Activated T-helper 17 cell treated with anti-CD3 and anti-CD28 coated beads, Interleukin-2, amount 50 U/mL, for 72 hours (primary cell): ENCODE data around the gene DCDC2. TPM values are rescaled to one million over a fixed set of nuclear protein-coding genes. Genes with fewer than 3 reads are reported as not detected.
"Not testable (repeated sequence)": the region's sequence is repeated elsewhere in the genome, so short reads cannot be mapped to it uniquely, and the experiment has no call there.

Experiments used
- ATAC-seq: fragments of 150-1000 bp; cut with Tn5 transposase; replicated peaks from 2 replicates; pipeline ENCODE4 v1.10.0; 2021; ENCODE audit warnings: mild to moderate bottlenecking, moderate library complexity
- H3K27ac Mint-ChIP-seq: one replicate; pipeline ENCODE4 v1.8.0; 2022; ENCODE audit warnings: mixed read lengths
- H3K27me3 Mint-ChIP-seq: one replicate; pipeline ENCODE4 v1.8.0; 2022; ENCODE audit warnings: mixed read lengths
- H3K36me3 Mint-ChIP-seq: one replicate; pipeline ENCODE4 v1.8.0; 2022; ENCODE audit warnings: low read depth, mild to moderate bottlenecking, mixed read lengths
- H3K4me1 Mint-ChIP-seq: one replicate; pipeline ENCODE4 v1.8.0; 2022; ENCODE audit warnings: mixed read lengths
- H3K4me3 Mint-ChIP-seq: one replicate; pipeline ENCODE4 v1.8.0; 2022; ENCODE audit warnings: mild to moderate bottlenecking, mixed read lengths
- H3K9me3 Mint-ChIP-seq: one replicate; pipeline ENCODE4 v1.8.0; 2022; ENCODE audit warnings: mixed read lengths
- total RNA-seq, 2 donors: library from RNA; stranded (reverse); gene quantifications; one replicate each; pipeline ENCODE4 v1.2.3, GENCODE V29; 2022

DCDC2 gene
- total RNA-seq, 2 donors from 2014 or later = 0.11 TPM; not detected in 1

DNA sequence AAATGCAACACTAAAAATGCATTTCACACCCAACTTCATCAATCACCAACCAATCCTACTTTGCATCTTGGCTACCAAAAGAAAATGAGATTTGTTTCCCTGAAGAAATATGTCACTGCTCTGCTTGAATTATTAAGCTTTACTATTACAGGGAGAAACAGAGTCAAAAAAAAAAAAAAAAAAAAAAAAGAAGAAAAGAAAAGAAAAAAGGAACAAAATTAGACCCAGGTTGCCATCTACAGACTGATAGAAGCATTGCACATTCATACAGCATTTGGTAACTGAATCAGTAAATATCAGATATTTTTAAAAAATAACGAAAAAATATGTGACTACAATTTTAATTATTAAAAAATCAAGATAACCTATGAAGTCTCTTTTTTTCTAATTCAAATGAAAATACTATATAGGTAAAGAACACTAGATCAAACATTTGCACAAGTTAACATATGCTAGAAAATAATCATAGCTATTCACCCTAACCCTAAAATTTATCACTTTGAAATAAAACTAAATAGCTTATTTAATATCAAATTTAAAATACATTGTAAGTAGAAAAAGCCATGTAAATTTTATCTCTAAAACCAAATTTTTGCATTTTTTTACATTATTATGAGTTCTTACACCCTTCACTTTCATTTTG is 83.3 kb downstream of the DCDC2 start:
- Mint-ChIP-seq H3K4me1 (no peaks in the 10 kb centered on the region), H3K9me3 (no peaks in the 10 kb centered on the region), H3K27me3 (peaks cover 10% of the 10 kb centered on the region), H3K36me3 (no peaks in the 10 kb centered on the region), H3K4me3 (no peak overlapping the region), H3K27ac (no peak overlapping the region)
- no peak for ATAC-seq

DNA sequence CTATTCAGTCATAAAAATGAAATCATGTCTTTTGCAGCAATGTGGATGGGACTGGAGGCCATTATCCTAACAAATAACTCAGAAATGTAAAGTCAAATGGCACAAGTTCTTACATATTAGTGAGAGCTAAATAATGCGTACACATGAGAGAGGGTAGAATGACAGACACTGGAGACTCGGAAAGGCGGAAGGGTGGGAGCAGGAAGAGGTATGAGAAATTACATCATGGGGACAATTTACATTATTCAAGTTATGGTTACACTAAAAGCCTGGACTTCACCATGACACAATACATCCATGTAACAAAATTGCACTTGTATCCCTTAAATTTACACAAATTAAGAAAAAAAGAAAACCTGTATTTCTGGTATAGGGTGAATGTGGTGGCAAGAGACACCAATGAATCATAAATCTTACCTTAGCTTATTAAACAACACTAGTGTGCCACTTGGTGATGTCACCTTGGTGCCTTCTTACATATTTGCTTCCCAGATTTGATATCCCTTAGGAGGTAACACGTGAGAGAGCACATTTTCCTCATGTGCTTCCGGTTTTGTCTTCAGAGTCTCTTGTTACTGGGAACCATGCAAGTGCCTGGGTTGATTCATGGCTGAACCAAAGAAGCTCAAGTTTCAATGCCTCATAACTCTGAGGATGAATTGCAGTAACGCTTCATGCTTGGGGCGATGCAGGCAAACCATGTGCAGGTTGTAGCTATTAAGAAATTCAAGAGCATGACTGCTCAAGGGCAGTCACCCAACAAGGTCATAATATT is 84.6 kb downstream of the DCDC2 start:
- Mint-ChIP-seq H3K4me3 (no peak overlapping the region), H3K9me3 (no peaks in the 10 kb centered on the region), H3K27ac (no peak overlapping the region), H3K36me3 (no peaks in the 10 kb centered on the region), H3K27me3 (peaks cover 10% of the 10 kb centered on the region), H3K4me1 (no peaks in the 10 kb centered on the region)
- ATAC-seq = no peak

DNA sequence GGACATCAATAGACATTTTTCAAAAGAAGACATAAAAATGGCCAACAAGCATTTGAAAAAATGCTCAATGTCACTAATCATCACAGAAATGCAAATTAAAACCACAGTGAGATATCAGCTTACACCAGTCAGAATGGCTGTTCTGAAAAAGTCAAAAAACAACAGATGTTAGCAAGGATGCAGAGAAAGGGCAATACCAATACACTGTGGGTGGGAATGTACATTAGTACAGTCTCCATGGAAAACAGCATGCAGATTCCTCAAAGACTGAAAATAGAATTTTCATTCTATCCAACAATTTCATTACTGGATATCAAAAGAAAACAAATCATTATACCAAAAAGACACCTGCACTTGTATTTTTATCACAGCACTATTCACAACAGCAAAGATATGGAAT is 85.3 kb downstream of the DCDC2 start:
- peaks cover 7% of the 10 kb centered on the region for H3K27me3 Mint-ChIP-seq
- no peaks in the 10 kb centered on the region for H3K36me3 Mint-ChIP-seq
- no peak overlapping the region for H3K27ac Mint-ChIP-seq
- no peaks in the 10 kb centered on the region for H3K9me3 Mint-ChIP-seq
- no peaks in the 10 kb centered on the region for H3K4me1 Mint-ChIP-seq
- no peak for ATAC-seq
- H3K4me3 Mint-ChIP-seq = no peak overlapping the region

DNA sequence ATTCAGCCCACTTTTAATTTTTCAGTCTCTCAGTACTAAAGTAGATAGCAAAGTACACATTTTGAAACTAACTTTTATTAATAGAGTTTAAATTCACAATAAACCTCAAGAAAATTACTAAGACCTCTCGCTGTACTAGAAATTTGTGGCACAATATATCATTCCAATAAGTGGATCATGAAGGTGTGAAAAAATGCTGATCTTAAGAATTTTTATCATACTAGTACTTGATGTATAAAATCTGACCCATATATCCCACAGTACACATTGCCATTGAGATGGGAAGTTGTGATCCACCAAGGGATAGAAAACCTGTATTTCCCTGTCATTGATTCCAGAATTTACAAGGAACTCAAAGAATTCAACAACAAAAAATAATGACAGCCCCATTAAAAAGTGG is 85.7 kb downstream of the DCDC2 start:
- ATAC-seq = no peak
- Mint-ChIP-seq H3K4me1 (no peaks in the 10 kb centered on the region), H3K9me3 (no peaks in the 10 kb centered on the region), H3K4me3 (no peak overlapping the region), H3K27me3 (peaks cover 7% of the 10 kb centered on the region), H3K27ac (no peak overlapping the region), H3K36me3 (no peaks in the 10 kb centered on the region)

DNA sequence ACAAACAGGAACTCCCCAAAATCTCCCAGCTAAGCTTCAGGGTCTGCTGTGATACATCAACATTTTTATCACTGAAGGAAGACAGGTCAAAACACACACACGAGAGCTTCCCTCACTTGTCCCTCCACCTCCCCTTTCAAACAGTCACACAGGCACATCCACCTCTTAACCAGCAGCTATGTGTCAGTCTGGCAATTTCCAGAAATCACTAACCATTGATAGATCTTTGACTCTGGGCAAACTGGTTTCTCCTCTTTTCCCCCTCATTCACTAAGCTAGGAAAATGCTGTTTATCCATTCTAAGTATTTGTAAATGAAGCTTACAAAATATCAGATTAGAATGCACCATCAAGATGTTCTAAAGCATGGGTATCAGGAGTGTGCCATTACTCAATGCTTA is 87.8 kb downstream of the DCDC2 start:
- H3K9me3 Mint-ChIP-seq = no peaks in the 10 kb centered on the region
- H3K36me3 Mint-ChIP-seq = no peaks in the 10 kb centered on the region
- no peak overlapping the region for H3K4me3 Mint-ChIP-seq
- peaks cover 14% of the 10 kb centered on the region for H3K27me3 Mint-ChIP-seq
- H3K27ac Mint-ChIP-seq = no peak overlapping the region
- ATAC-seq = no peak
- H3K4me1 Mint-ChIP-seq = no peaks in the 10 kb centered on the region

DNA sequence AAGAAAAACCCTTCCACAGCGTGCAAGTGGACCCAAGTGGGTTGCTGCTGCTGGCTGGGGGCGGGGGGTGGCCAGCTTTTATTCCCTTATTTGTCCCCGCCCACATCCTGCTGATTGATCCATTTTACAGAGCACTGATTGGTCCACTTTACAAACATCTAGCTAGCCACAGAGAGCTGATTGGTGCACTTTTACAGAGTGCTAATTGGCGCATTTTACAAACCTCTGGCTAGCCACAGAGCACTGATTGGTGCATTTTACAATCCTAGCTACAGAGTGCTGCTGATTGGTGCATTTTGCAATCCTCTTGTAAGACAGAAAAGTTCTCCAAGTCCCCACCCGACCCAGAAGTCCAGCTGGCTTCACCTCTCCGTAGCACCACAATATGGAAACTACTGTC is 99.6 kb downstream of the DCDC2 start:
- not testable (repeated sequence) for ATAC-seq, H3K9me3 Mint-ChIP-seq, H3K27ac Mint-ChIP-seq, H3K4me1 Mint-ChIP-seq, H3K4me3 Mint-ChIP-seq, H3K36me3 Mint-ChIP-seq
- peaks cover 26% of the 10 kb centered on the region for H3K27me3 Mint-ChIP-seq

DNA sequence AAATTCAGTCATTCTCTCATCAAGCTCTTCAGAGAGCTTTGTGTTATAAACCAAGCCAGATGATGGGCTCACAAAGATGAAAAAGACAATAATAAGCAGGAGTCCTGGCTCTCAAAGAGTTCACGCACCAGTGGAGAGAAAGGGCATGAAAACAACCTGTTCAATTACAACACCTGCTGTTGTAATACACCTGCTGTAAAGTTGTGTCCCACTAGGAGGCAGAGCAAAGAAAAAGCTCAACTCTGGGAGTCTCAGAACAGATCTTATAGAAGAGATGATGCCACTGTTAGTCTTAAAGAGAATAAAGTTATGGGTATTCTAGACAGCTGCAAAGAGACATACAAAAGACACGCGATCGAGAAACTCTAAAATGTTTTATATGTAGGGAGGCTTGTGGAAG is 100.6 kb downstream of the DCDC2 start:
- H3K9me3 Mint-ChIP-seq = no peaks in the 10 kb centered on the region
- H3K27ac Mint-ChIP-seq = no peak overlapping the region
- H3K4me3 Mint-ChIP-seq = no peak overlapping the region
- H3K36me3 Mint-ChIP-seq = no peaks in the 10 kb centered on the region
- peaks cover 21% of the 10 kb centered on the region for H3K27me3 Mint-ChIP-seq
- ATAC-seq = no peak
- no peaks in the 10 kb centered on the region for H3K4me1 Mint-ChIP-seq

DNA sequence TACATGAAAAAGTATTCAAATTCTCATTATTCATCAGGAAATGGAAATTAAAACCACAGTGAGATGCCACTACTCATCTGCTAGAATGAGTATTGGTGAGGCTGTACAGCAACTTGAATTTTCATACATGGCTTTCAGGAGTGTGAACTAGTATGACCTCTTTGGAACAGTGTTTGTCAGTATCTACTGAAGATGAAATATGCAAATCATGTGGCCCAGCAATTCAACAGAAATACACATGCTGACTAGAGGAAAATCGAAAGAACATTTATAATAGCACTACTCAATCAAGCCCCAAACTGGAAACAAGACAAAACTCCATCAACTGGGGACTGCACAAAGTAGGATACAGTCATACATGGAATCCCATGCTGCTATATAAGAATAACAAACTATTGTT is 102.2 kb downstream of the DCDC2 start:
- peak; percentile 94 for ATAC-seq
- H3K9me3 Mint-ChIP-seq = no peaks in the 10 kb centered on the region
- H3K36me3 Mint-ChIP-seq = no peaks in the 10 kb centered on the region
- H3K27me3 Mint-ChIP-seq = peaks cover 18% of the 10 kb centered on the region
- peak overlapping the region; percentile 22 for H3K27ac Mint-ChIP-seq
- H3K4me1 Mint-ChIP-seq = no peaks in the 10 kb centered on the region
- H3K4me3 Mint-ChIP-seq = no peak overlapping the region

DNA sequence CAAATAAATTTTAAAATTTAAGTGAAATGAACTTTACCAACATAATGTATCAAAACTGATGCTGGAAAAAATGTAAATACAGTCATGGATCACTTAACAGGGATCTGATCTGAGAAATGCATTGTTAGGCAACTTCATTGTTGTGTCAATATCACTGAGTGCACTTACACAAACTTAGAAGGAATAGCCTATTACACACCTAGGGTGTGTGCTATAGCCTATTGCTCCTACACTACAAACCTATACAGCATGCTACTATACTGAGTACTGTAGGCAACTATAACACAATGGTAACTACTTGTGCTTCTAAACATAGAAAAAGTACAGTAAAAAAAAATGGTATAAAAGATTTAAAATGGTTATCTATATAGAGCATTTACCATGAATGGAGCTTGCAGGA is 104.5 kb downstream of the DCDC2 start:
- Mint-ChIP-seq H3K36me3 (no peaks in the 10 kb centered on the region), H3K27me3 (peaks cover 12% of the 10 kb centered on the region), H3K27ac (no peak overlapping the region), H3K4me3 (no peak overlapping the region), H3K4me1 (no peaks in the 10 kb centered on the region), H3K9me3 (no peaks in the 10 kb centered on the region)
- ATAC-seq = no peak

DNA sequence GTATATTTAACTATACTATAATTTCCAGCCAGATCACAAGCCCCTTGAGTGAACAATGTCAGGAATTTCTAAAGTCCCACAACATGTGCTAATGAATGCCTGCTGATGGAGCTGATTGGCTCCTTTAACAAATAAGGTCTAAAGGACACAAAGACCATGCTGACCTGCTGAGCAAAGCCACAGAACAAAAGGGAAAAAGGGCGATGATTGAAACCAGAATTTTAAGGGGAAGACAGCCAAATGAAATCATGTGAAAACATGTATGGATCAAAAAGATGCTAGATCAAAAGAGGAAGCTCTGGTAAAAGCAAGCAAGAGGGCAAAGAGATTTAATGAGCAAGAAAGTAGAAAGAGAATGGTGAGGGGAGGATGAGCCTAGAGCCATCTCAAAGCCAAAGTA is 105.6 kb downstream of the DCDC2 start:
- Mint-ChIP-seq H3K27me3 (peaks cover 8% of the 10 kb centered on the region), H3K27ac (no peak overlapping the region), H3K36me3 (no peaks in the 10 kb centered on the region), H3K9me3 (no peaks in the 10 kb centered on the region), H3K4me1 (no peaks in the 10 kb centered on the region), H3K4me3 (no peak overlapping the region)
- no peak for ATAC-seq

DNA sequence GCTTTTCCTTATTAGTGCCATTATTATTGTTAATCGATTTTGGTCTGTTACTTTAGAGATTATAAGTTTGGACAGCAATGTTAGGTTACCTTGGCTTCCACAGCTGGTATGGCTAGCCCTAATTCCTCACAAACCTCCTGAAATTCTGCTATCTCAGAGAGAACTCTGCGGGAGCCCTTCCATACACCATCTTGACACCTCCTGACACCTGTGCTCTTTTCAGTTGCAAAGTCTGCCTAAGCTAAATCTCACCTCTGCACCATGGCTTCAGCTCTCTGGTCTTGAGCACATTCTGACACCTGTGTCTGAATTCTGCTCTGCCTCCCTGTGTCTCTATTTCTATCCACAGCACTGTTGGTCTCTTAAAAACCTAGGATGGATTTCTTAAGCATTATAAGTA is 106.5 kb downstream of the DCDC2 start:
- Mint-ChIP-seq H3K36me3 (no peaks in the 10 kb centered on the region), H3K4me3 (no peak overlapping the region), H3K4me1 (no peaks in the 10 kb centered on the region), H3K27me3 (peaks cover 7% of the 10 kb centered on the region), H3K27ac (no peak overlapping the region), H3K9me3 (no peaks in the 10 kb centered on the region)
- ATAC-seq = no peak

DNA sequence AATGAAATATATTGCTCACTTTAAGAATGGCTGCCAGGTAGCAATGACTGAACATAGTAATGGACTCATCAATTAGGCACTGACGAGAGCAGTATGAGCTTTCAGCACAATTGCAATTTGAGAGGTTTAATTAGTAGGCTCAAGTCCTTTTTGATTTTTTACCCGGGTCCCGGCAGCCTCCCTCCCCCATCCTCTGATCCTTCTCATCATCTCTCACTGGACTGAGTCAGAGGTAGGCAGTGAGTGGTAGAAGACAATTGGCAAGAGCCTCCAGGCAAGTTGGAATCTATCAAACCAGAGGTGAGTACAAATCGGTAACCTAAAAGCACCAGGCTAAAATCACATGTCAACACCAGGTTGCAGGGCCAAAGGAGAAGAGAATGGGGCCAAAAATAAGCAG is 107.9 kb downstream of the DCDC2 start:
- H3K4me3 Mint-ChIP-seq = no peak overlapping the region
- no peak for ATAC-seq
- peaks cover 7% of the 10 kb centered on the region for H3K27me3 Mint-ChIP-seq
- H3K27ac Mint-ChIP-seq = no peak overlapping the region
- no peaks in the 10 kb centered on the region for H3K4me1 Mint-ChIP-seq
- H3K36me3 Mint-ChIP-seq = no peaks in the 10 kb centered on the region
- no peaks in the 10 kb centered on the region for H3K9me3 Mint-ChIP-seq

DNA sequence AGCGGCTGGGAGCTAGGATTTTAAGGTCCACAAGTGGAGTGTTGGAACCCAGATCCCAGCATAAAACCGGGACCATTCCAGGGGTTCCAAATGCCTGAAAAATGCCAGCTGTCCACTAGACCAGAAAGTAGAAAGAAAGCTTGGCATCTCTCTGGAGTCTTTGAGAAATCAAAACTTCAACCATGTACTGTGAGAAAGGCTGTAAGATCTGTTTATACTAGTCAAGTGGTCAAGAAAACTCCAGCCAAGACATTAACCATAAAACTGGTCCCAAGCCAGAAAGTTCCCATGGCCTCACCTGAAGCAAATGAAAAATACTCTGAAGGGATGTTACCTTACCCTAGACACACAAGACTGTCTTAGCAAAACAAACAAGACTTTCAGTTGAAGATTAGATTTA is 112.6 kb downstream of the DCDC2 start:
- Mint-ChIP-seq H3K36me3 (no peaks in the 10 kb centered on the region), H3K27ac (no peak overlapping the region), H3K4me1 (no peaks in the 10 kb centered on the region), H3K27me3 (peaks cover 11% of the 10 kb centered on the region), H3K9me3 (no peaks in the 10 kb centered on the region), H3K4me3 (no peak overlapping the region)
- no peak for ATAC-seq

DNA sequence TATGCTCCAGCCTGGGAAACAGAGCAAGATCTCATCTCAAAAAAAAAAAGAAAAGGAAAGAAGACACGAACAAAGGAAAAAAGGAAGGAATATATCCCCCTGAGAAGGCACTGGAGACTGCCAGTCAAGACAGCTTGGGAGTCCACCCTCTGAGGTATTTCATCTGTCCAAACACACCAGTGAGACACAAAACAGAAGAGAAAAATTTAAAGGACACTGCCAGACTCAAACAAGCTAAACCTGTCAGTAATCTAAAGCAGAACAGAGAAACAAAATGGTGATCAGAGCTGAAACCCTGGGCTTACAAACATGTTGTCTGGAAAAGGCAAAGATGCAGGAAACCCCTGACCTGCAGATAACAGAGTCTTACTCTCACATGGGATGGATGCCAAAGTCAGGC is 114.9 kb downstream of the DCDC2 start:
- no peak overlapping the region for H3K4me3 Mint-ChIP-seq
- no peaks in the 10 kb centered on the region for H3K4me1 Mint-ChIP-seq
- H3K27ac Mint-ChIP-seq = no peak overlapping the region
- H3K36me3 Mint-ChIP-seq = no peaks in the 10 kb centered on the region
- H3K27me3 Mint-ChIP-seq = peaks cover 8% of the 10 kb centered on the region
- no peak for ATAC-seq
- H3K9me3 Mint-ChIP-seq = no peaks in the 10 kb centered on the region

DNA sequence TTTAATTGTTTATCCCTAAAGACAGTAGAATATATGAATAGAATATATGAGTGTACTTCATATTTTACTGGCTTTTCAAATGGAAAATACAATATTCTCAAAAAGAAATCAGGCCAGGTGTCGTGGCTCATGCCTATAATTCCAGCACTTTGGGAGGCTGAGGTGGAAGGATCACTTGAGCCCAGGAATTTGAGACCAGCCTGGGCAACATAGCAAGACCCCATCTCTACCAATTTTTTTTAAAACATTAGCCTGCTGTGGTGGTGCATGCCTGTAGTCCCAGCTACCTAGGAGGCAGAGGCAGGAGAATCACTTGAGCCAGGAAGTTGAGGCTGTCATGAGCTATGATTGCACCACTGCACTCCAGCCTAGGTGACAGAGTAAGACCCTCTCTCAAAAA is 116.1 kb downstream of the DCDC2 start:
- H3K36me3 Mint-ChIP-seq, H3K4me3 Mint-ChIP-seq, H3K27me3 Mint-ChIP-seq, H3K9me3 Mint-ChIP-seq, H3K4me1 Mint-ChIP-seq, ATAC-seq, H3K27ac Mint-ChIP-seq: not testable (repeated sequence)
